HG02973 (cell line): Measurements from ENCODE around the gene TPSB2.
"Not testable (repeated sequence)": the region's sequence is repeated elsewhere in the genome, so short reads cannot be mapped to it uniquely, and the experiment has no call there.

Source experiments
- ATAC-seq: cut with Tn5 transposase; IDR thresholded peaks from one replicate; pipeline ENCODE4 v1.9.1; 2021; ENCODE audit warnings: moderate library complexity; ENCODE audit not compliant: unreplicated experiment

The TPSB2 gene

DNA sequence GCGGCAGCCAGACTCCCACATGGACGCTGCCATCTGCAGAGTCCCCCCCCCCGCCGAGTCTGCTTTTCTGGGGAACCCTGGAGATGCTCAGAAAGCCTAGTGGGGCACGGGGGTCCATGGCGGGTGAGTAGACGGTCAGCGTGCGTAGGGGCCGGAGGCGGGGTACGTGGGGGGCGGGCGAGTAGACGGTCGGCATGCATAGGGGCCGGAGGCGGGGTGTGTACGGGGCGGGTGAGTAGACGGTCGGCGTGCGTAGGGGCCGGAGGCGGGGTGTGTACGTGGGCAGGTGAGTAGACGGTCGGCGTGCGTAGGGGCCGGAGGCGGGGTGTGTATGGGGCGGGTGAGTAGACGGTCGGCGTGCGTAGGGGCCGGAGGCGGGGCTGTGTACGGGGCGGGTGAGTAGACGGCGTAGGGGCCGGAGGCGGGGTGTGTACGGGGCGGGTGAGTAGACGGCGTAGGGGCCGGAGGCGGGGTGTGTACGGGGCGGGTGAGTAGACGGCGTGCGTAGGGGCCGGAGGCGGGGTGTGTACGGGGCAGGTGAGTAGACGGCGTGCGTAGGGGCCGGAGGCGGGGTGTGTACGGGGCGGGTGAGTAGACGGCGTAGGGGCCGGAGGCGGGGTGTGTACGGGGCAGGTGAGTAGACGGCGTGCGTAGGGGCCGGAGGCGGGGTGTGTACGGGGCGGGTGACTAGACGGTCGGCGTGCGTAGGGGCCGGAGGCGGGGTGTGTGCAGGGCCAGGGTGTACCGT, 44.4 kb downstream of the TPSB2 start:
- ATAC-seq, result not testable (repeated sequence)

DNA sequence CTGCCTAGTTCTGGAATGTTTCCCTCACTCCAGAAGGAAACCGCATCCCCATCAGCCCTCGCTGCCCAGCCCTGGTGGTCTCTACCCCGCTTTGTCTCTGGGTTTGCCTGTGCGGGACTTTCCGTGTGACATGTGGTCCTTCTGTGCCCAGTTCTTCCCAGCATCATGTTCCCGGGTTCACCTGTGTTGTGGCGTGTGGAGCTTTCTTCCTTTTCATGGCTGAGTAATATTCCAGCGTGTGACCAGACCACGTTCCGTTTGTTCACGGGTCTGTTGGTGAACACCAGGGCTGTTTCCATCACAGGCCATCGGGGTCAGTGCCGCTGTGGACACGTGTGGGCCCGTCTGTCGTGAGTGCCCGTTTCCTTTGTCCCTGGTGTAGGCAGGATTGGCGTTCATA, 45.0 kb downstream of the TPSB2 start:
- ATAC-seq, result no peak

DNA sequence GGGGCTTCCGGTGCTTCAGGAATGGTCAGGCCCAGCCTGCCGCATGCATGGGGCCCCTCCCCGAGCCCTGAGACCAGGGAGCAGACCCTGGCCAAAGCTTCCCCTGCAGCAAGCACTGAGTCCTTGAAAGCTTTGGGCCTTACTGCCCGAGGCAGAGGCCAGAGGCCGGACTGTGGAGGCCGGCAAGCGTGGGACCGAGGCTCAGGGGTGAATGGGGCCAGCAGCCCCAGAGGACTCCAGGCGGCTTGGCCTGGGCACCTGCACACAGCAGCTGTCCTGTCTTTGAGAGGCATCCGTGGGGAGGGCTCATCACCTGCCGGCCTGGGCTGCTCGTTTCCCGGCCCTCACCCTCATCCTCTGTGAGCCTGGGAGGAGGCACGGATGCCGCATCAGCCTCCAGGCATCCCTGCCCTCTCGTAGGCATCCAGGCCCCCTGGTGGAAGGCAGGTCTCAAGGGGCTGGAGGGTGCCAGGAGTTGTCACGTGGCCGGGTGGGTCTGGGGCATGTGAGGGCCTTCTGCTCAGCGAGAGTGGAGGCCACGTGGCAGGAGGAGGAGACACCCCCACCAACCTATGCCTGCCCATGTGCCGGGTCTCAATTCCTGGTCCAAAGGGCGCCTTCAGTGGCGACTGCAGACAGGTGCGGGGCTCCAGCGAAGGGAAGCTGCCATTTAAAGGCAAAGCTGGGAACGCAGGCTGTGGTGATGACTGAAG, 45.7 kb downstream of the TPSB2 start:
- no peak for ATAC-seq

DNA sequence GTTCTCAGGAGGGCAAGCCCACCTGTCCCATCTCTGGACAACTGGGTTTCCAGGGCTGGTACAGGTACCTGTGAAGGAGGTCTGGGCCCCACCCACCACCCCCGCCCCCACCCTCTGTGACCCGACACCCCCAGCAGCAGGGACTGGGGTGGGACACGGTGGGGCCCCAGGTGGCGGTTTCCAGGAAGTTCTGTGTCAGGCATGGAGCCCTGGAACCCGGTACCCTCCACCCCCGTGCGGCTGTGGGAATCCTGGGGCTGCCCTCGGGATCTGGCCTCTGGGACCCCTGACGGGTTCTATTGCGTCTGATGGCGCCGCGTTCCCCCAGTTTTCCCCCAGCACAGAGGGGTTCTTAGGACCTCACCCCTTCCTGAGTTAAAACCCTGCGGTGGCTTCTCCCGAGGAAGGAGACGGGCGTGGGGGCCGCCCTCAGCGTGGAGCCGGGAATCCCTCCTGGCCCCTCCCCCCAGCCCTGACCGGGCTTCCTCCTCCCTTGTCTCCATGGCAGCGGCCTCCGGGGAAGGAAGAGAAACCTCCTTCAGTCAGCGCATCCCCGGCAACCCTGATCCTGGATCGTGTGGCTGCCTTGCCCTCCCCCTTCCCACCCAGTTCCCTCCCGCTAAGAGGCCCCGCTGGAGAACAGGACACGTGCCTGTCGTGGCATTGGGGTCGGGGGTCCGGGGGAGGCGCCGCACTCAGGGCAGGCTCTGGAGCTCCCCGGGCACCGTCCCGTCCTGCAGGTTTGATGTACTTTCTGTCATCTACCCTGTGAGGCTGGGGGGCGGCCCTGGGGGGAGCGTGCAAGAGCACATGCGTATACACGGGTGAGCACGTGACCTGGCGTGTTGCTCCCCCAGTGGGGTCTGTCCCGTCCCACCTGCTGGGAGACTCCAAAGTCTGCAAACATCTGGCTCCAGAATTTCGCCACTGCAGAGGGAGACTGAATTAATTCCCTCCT, 46.8 kb downstream of the TPSB2 start:
- no peak for ATAC-seq

DNA sequence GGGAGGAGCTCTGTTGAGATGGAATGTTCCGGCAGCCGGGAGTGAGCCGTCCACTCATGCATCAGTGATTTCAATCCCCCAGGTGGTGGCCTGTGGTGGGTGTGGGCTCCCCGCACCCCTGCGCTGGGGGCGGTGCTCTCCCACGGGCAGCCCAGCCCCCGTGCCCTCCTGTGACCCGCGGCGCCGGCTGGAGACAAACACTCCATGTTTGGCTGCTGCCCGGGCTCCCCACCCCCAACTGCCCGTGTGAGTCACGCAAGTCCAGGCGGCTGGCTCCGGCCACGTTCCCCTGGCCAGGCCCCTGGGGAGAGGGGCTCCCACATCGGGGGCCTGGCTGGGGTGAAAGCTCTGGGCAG, 47.7 kb downstream of the TPSB2 start:
- no peak for ATAC-seq

DNA sequence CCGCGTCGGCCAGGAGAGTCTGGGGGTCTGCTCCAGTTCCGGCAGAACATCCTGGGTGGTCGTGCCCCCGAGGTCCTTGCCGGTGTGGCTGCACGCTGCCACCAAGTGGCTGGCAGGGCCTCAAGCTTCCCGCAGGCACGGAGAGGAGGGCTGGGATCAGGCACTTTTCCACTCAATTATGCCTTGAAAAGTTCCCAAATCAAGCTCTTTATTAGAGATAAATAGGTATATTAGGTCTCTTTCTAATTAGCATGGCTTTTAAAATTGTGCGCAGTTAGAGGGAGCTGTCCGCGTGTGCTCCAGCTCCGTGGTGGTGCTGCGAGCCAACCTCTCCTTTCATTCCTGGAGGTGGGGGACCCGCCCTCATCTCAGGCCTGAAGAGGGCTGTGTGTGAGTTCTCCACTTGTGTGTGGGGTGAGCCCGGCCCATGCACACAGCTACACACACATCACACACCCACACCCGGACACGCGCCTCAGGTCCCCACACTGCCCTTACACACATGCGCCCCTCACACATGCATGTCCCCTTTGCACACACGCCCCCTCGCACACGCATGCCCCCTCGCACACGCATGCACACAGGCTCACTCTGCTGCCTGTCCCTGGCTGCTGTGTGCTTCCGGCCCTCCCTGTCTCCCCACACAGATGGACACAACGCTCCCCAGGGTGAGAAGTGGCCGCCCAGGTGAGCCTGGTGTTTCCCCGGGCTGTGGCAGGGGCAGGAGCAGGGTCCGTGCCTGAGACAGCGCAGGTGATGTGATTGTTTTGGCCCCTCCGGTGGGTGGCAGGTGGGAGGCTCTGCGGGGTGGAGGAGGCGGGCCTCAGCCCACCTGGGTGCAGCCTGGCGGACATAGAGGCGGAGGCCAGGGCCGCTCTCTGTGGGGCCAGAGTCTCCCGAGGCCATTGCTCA, 48.3 kb downstream of the TPSB2 start:
- ATAC-seq, result no peak

DNA sequence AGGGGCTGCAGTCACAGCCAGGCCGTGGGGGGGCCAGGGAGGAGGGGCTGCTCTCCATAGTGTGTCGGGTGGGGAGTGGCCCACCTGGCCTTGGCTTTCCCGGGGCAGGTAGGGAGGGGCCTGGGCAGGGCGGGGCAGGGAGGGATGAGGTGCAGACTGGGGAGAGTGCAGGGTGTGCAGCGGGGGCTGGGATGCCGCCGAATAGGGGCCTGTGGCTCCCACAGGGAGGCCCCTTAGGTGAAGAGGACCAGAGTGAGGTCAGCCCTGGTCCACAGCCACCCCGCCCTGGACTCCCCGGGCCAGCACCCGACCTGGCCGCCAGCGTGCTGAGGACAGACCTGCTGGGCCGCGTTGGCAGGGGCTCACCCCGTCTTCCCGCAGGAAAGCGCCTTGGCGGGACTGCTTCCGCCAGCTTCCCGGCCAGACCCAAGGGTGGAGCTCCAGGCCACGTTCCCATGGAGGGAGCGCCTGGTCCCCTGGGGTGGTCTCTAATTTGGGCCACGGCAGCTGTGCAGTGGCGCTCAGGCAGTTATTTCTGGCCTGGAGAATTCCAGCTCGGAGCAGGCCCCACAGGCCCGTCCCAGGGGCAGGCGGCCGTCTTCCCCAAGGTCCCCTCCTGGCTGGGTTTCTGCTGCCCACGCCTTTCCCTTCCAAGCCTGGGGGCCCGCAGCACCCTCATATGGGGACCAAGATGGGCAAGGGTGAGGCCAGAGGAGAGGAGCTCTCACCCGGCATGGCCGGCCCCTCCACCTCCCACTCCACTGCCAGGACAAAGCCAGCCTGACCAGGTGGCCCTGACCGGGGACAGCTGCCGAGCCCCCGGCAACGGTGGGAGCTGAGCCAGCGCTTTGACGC, 49.2 kb downstream of the TPSB2 start:
- ATAC-seq, result no peak
